HUES64 (cell line): ENCODE measurements around the gene HNRNPA1. TPM values are rescaled to one million over a fixed set of nuclear protein-coding genes. Genes with fewer than 3 reads are reported as not detected.
A peak's percentile ranks its signal among the peaks of the same experiment; 100 is the strongest.
"Not testable (repeated sequence)": the region's sequence is repeated elsewhere in the genome, so short reads cannot be mapped to it uniquely, and the experiment has no call there.

Experiments
- H3K27ac ChIP-seq: 2 replicates; pipeline ENCODE4 v1.7.0; 2013; ENCODE audit warnings: low read depth, low read length, inconsistent platforms
- H3K27me3 ChIP-seq: 2 replicates; pipeline ENCODE4 v1.6.1; 2013; ENCODE audit warnings: mild to moderate bottlenecking, low read length; ENCODE audit not compliant: insufficient read depth
- H3K36me3 ChIP-seq: 2 replicates; pipeline ENCODE4 v1.6.1; 2013; ENCODE audit warnings: mild to moderate bottlenecking, low read length; ENCODE audit not compliant: insufficient read depth
- H3K4me1 ChIP-seq: 2 replicates; pipeline ENCODE4 v1.6.1; 2013; ENCODE audit warnings: mild to moderate bottlenecking, low read length, moderate library complexity; ENCODE audit not compliant: insufficient read depth
- H3K4me3 ChIP-seq: 2 replicates; pipeline ENCODE4 v1.5.1; 2013; ENCODE audit warnings: mild to moderate bottlenecking, low read length, moderate library complexity
- H3K9ac ChIP-seq: 2 replicates; pipeline ENCODE4 v1.6.1; 2013; ENCODE audit warnings: mild to moderate bottlenecking, low read depth, low read length
- H3K9me3 ChIP-seq: 2 replicates; pipeline ENCODE4 v1.6.1; 2013; ENCODE audit warnings: low read depth, low read length; ENCODE audit not compliant: insufficient read depth
- WGBS: fragments of 150-250, 120-280 bp; methylation state at CpG from one replicate; pipeline ENCODE4 v1.1.7; 2013; ENCODE audit warnings: missing lambda C conversion rate; 5-methylcytosine and 5-hydroxymethylcytosine counted together
- polyA plus RNA-seq, 2 experiments: library from polyadenylated mRNA; stranded (reverse); fragments of 50-300 nt; gene quantifications; one replicate each; pipeline ENCODE4 v1.2.3, GENCODE V29; 2013

The HNRNPA1 gene
- polyA plus RNA-seq (2013, experiment 1 of 2): 2,281 TPM
- 2,616 TPM for polyA plus RNA-seq (2013, experiment 2 of 2)

DNA sequence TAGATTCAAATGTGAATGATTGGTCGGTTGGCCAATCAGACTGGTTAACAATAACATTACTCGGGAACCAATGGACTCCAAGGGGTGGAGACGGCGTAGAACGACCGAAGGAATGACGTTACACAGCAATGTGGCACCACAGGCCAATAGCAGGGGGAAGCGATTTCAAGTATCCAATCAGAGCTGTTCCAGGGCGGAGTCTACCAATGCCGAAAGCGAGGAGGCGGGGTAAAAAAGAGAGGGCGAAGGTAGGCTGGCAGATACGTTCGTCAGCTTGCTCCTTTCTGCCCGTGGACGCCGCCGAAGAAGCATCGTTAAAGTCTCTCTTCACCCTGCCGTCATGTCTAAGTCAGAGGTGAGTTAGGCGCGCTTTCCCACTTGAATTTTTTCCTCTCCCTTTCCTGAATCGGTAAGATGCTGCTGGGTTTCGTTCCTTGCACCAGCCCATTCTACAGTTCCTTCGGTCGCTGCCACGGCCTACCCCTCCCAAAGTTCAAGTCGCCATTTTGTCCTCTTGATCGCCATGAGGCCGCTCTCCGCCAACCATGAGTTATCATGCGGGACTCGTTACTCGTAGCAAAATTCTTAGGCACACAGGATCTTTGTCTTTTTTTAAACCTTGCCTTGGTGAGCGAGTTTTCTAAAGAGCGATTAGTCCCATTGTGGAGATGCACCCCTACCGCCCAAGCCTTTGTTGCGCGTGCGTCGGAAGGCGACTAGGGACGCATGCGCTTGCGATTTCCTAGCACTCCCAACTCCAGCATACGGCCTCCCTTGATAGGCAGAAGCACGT is at the start of gene HNRNPA1:
Gene HNRNPA1 (plus strand): TSS at position 259 of the 793 bp plus-strand sequence. CDS start 82 bp downstream, at position 341.
- Histone ChIP-seq H3K36me3 (peaks cover 66% of the 10 kb centered on the region), H3K9me3 (no peaks in the 10 kb centered on the region), H3K4me1 (peaks cover 22% of the 10 kb centered on the region; the same call in 1 of the 2 replicates), H3K27ac (peak within 1 kb of the TSS; percentile 99), H3K9ac (peak within 1 kb of the TSS; percentile 100), H3K27me3 (no peaks in the 10 kb centered on the region), H3K4me3 (peak within 1 kb of the TSS; percentile 93)
- under 1% methylated on average over 48 of the region's 48 CpGs for WGBS

DNA sequence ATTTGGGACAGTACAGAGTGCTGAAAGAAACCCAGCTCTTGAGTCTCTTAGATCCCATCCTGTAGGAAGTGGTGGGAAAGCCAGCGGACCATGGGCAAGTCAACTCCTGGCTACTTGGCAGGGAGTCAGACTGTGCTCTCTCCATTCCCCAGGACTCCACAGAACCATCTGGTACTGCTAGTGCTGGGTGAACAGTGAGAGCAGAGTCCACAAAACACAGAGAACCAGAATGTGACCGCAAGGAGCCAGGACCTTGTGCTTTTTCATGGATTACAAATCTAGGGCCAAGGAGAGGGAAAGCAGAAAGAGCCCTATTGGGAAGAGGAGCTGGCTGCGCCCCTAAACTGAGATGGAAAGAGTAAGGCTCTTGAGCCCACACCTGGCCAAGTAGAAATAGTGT is 49.3 kb upstream of the HNRNPA1 start:
- H3K4me1 ChIP-seq: peaks cover 14% of the 10 kb centered on the region; the same call in 1 of the 2 replicates
- not testable (repeated sequence) for H3K4me3 ChIP-seq, H3K27me3 ChIP-seq, H3K27ac ChIP-seq, H3K9ac ChIP-seq, H3K36me3 ChIP-seq, H3K9me3 ChIP-seq
- 97% methylated on average over 3 of the region's 3 CpGs for WGBS

DNA sequence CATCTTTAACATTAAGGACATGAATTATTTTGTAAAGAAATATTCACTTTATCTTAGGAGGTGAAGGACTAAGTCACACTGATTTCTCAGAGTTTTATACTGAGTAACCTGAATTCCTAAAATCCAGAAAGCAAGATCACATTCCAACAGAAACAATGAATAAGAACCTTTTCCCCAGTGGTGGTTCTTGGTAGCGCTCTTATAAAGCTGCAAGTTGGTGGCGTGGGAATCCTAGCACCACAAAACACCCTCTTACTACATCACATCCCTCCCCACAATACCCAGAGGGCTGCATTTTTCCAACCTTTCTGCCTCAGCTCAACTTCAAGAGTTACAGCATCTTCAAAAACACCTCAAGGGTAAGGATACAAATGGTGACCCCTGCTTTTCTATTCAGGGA is 47.7 kb upstream of the HNRNPA1 start:
- Histone ChIP-seq H3K4me1 (peaks cover 14% of the 10 kb centered on the region; the same call in 1 of the 2 replicates), H3K27ac (no peak overlapping the region), H3K36me3 (peaks cover 23% of the 10 kb centered on the region), H3K4me3 (no peak overlapping the region), H3K9ac (no peak overlapping the region), H3K27me3 (no peaks in the 10 kb centered on the region), H3K9me3 (no peaks in the 10 kb centered on the region)
- WGBS: 98% methylated on average over 2 of the region's 2 CpGs

DNA sequence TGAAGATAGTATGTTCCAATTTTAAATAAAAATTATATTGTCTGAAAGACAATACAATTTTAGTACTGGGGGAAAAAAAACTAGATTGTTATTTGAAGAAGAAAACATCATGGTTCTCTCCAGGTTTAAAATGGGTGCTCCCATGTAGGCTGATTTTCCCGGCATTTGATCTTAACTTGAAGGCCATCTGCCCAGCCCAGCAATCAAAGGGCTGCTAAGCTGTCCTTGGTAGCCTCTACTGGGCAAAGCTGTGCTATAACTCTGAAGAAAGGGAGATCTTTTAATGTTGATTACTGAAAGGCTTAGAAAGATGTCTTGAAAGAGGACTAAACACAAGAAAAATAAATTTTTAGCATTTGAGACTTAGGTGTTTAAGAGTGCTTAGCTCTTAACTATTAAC is 42.0 kb upstream of the HNRNPA1 start:
- H3K36me3 ChIP-seq: peaks cover 76% of the 10 kb centered on the region
- H3K27ac ChIP-seq: no peak overlapping the region
- 98% methylated on average over 1 of the region's 1 CpG for WGBS
- H3K27me3 ChIP-seq: no peaks in the 10 kb centered on the region
- H3K4me1 ChIP-seq: no peaks in the 10 kb centered on the region
- H3K4me3 ChIP-seq: no peak overlapping the region
- no peak overlapping the region for H3K9ac ChIP-seq
- no peaks in the 10 kb centered on the region for H3K9me3 ChIP-seq

DNA sequence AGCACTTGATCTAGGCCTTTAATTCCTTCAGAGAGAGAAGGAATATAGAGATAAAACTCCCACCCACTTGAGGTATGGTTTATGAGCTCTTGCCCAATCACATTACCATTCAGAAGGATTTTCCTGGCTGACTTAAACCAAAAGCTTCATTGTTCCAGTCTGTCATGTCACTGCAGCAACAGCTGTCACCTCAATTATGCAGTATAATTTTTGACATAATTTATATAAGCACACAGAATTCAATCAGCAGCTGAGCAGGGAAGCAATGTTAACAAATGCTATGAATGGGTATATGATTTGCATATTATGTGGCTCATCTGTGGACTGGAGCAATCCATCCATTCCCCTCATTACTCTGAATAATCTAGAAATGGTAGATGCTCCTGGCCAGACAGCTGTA is 40.9 kb upstream of the HNRNPA1 start:
- Histone ChIP-seq H3K4me3 (no peak overlapping the region), H3K9me3 (no peaks in the 10 kb centered on the region), H3K36me3 (peaks cover 84% of the 10 kb centered on the region), H3K9ac (no peak overlapping the region), H3K4me1 (no peaks in the 10 kb centered on the region), H3K27ac (no peak overlapping the region), H3K27me3 (no peaks in the 10 kb centered on the region)

DNA sequence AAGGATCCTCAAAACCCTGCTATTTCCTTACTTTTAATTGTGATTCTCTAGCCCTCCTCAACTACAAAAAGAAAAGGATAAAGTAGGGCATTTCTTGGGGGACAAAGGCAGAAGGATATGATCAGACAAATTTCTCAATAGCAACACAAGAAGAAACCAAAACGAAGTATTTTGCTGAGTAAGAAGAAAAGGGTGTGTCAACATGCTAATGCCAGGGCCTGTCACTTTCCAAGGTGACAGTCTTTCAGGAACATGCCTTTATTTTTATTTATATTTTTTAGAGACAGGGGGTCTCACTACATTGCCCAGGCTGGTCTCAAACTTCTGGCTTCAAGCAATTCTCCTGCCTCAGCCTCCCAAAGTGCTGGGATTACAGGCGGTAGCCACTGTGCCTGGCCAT is 40.4 kb upstream of the HNRNPA1 start:
- H3K4me3 ChIP-seq: no peak overlapping the region
- WGBS: 94% methylated on average over 2 of the region's 2 CpGs
- no peak overlapping the region for H3K27ac ChIP-seq
- H3K27me3 ChIP-seq: no peaks in the 10 kb centered on the region
- no peaks in the 10 kb centered on the region for H3K4me1 ChIP-seq
- H3K9ac ChIP-seq: no peak overlapping the region
- H3K9me3 ChIP-seq: no peaks in the 10 kb centered on the region
- peaks cover 89% of the 10 kb centered on the region for H3K36me3 ChIP-seq

DNA sequence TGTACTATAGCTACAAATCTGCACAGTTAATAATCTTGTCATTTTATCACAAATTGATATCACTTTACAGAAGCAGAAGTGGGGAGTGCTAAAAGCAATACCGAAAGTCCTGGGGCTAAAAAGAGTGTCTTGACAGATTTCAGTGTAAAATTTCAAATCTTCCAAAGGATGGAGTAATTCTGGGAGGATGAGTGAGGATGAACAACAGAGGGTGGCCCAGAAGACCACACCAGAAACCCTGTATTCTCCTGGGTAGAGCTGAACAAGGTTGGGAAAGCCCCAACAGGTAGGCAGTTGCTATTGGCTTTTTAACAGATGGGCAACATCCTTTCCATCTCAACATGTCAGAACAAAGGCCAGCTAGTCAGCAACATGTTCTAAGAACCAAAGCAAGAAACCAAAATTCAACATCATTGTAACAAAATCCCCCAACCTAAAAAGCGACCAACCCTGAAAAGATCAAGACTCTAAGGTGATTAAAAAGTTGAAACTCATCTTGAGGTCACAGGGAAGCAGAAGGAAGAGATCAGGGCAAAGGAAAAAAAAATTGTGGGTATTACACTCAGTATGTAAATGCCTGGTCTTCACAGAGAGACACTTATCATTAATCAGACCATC is 39.4 kb upstream of the HNRNPA1 start:
- Histone ChIP-seq H3K9ac (no peak overlapping the region), H3K27ac (no peak overlapping the region), H3K4me3 (no peak overlapping the region), H3K4me1 (no peaks in the 10 kb centered on the region), H3K36me3 (peaks cover 91% of the 10 kb centered on the region), H3K9me3 (no peaks in the 10 kb centered on the region), H3K27me3 (no peaks in the 10 kb centered on the region)
- 98% methylated on average over 2 of the region's 2 CpGs for WGBS

DNA sequence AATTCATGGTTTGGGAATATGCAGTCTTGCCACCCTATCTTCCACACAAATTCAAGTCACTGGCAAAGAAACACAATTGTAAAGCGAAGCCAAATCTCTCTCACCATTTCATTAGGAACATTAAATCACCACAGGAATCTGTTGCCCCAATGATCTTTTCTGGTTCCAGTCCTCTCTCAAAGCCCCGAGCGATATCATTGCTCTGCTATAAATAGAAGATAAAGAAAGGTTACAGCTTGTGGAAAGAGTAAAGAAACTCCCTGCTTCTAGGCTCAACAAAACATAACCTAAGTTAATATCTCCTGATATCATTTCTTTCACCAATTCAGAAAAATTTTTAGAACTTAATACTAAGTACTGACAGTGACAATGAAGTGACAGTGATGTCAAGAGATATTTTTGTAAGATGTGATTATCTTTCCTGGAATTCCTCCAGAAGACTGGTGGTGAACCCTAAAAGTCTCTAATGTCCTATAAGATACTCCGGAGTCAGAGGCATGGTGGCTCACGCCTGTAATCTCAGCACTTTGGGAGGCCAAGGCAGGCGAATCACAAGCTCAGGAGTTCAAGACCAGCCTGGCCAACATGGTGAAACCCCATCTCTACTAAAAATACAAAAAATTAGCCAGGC is 34.4 kb upstream of the HNRNPA1 start:
- WGBS: 95% methylated on average over 6 of the region's 6 CpGs
- peaks cover 84% of the 10 kb centered on the region for H3K36me3 ChIP-seq
- H3K9ac ChIP-seq: no peak overlapping the region
- no peaks in the 10 kb centered on the region for H3K9me3 ChIP-seq
- no peak overlapping the region for H3K4me3 ChIP-seq
- no peak overlapping the region for H3K27ac ChIP-seq
- no peaks in the 10 kb centered on the region for H3K27me3 ChIP-seq
- H3K4me1 ChIP-seq: no peaks in the 10 kb centered on the region

DNA sequence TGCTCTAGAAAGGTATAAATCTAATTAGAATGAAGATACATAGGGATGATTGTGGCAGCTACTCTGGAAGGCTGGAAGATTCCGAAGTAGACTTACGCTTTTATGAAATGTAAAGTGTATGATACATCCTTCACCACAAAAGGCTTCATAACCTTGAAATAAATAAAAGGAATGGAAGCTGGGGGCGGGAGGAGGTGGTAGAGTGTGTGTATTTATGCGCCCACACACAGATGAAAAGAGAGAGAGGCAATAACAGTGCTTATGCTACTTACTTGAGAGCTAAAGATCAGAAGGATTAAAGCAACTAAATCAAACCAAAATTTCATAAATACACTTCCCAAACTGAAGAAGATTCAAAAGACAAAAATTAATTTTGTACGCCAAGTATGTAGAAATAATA is 31.0 kb upstream of the HNRNPA1 start:
- H3K36me3 ChIP-seq: peaks cover 87% of the 10 kb centered on the region

DNA sequence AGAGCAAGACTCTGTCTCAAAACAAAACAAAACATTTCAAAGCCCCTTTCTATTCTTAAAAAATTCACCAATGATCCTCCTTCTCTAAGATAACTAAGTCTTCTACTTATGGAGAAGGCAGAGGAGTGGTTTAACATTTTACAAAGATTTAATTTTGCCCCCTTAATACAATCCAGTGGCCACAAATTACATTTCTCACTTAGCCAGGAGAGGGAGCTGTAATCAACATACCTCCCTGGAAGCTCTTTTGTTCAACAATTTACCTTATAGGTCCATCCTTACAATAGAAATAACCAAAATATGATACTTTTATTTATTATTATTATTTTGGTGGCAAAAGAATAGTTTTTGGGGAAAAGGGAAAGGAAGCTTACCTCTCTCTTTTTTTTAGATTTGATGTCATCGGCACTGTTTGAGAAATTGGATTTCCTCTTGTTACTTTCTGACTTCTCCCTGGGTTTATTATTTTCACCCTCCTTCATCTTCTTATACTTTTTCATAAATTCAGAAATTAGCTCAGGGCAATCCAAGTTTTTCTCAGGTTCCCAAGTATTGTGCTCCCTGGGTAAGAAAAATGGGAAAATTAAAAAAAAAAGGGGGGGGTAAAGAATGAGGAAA is 28.8 kb upstream of the HNRNPA1 start:
- H3K9me3 ChIP-seq: no peaks in the 10 kb centered on the region
- no peak overlapping the region for H3K9ac ChIP-seq
- H3K4me3 ChIP-seq: no peak overlapping the region
- no peaks in the 10 kb centered on the region for H3K27me3 ChIP-seq
- no peaks in the 10 kb centered on the region for H3K4me1 ChIP-seq
- whole genome bisulfite sequencing: 80% methylated on average over 1 of the region's 1 CpG
- no peak overlapping the region for H3K27ac ChIP-seq
- H3K36me3 ChIP-seq: peaks cover 86% of the 10 kb centered on the region

More for the DNA sequence above, 31.0 kb upstream of the HNRNPA1 start:
- Histone ChIP-seq H3K9me3 (no peaks in the 10 kb centered on the region), H3K27me3 (no peaks in the 10 kb centered on the region), H3K4me1 (no peaks in the 10 kb centered on the region), H3K9ac (no peak overlapping the region), H3K27ac (no peak overlapping the region), H3K4me3 (no peak overlapping the region)
- WGBS: 100% methylated on average over 3 of the region's 5 CpGs

DNA sequence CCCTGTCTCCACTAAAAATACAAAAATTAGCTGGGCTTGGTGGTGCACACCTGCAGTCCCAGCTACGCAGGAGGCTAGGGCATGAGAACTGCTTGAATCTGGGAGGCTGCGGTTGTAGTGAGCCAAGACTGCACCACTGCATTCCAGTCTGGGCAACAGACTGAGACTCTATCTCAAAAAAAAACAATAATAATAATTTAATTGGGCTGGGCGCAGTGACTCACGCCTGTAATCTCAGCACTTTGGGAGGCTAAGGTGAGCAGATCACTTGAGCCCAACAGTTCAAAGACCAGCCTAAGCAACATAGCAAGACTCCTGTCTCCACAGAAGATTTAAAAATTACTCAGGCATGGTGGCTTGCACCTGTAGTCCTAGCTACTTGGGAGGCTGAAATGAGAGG is 27.3 kb upstream of the HNRNPA1 start:
- Histone ChIP-seq H3K4me3 (no peak overlapping the region), H3K4me1 (peaks cover 13% of the 10 kb centered on the region), H3K9ac (no peak overlapping the region), H3K9me3 (no peaks in the 10 kb centered on the region), H3K27me3 (no peaks in the 10 kb centered on the region), H3K27ac (no peak overlapping the region), H3K36me3 (peaks cover 86% of the 10 kb centered on the region)
- WGBS: 98% methylated on average over 4 of the region's 4 CpGs
